Neural cell (in vitro differentiated cells): ENCODE results near the gene FTCD. TPM values are rescaled to one million over a fixed set of nuclear protein-coding genes. Genes with fewer than 3 reads are reported as not detected.

ENCODE experiments used
- H2AFZ ChIP-seq: fragments of 200-600, 300-800 bp; sonication (generic), shearing (Covaris generic); 2 replicates; pipeline ENCODE4 v1.6.0; 2014; ENCODE audit warnings: low read depth, mild to moderate bottlenecking, antibody characterized with exemption, low read length, moderate library complexity
- H3F3A ChIP-seq: fragments of 200-600 bp; shearing (Covaris generic); 2 replicates; pipeline ENCODE4 v1.6.1; 2016; ENCODE audit warnings: mild to moderate bottlenecking, moderate library complexity, mixed read lengths, antibody characterized with exemption, low read length; ENCODE audit not compliant: insufficient read depth, poor library complexity, severe bottlenecking
- H3K27ac ChIP-seq: fragments of 200-600, 300-800 bp; sonication (generic), shearing (Covaris generic); 2 replicates; pipeline ENCODE4 v1.5.1; 2014; ENCODE audit warnings: mild to moderate bottlenecking, low read length, moderate library complexity
- H3K27me3 ChIP-seq: fragments of 300-800, 200-600 bp; sonication (generic), shearing (Covaris generic); 2 replicates; pipeline ENCODE4 v1.6.0; 2014; ENCODE audit warnings: mild to moderate bottlenecking, low read depth, low read length, moderate library complexity; ENCODE audit not compliant: insufficient read depth
- H3K36me3 ChIP-seq: fragments of 300-800, 200-600 bp; sonication (generic), shearing (Covaris generic); 2 replicates; pipeline ENCODE4 v1.5.1; 2014; ENCODE audit warnings: mild to moderate bottlenecking, antibody characterized with exemption, low read length, moderate library complexity; ENCODE audit not compliant: insufficient read depth
- H3K4me2 ChIP-seq: fragments of 300-800, 200-600 bp; sonication (generic), shearing (Covaris generic); 2 replicates; pipeline ENCODE4 v1.6.0; 2014; ENCODE audit warnings: mild to moderate bottlenecking, low read length
- H3K4me3 ChIP-seq: fragments of 300-800, 200-600 bp; sonication (generic), shearing (Covaris generic); 2 replicates; pipeline ENCODE4 v1.5.1; 2014; ENCODE audit warnings: mild to moderate bottlenecking, low read length, moderate library complexity
- H3K79me2 ChIP-seq: fragments of 200-600 bp; shearing (Covaris generic); replicated peaks from 2 replicates; pipeline ENCODE4 v1.6.0; 2014; ENCODE audit warnings: mild to moderate bottlenecking, low read length, moderate library complexity; ENCODE audit not compliant: insufficient read depth
- H3K9ac ChIP-seq: fragments of 300-800, 200-600 bp; sonication (generic), shearing (Covaris generic); 2 replicates; pipeline ENCODE4 v1.6.1; 2016; ENCODE audit warnings: mild to moderate bottlenecking, low read length, mixed read lengths
- H3K9me2 ChIP-seq: fragments of 200-600 bp; shearing (Covaris generic); 2 replicates; pipeline ENCODE4 v1.6.1; 2016; ENCODE audit warnings: mild to moderate bottlenecking, low read length, mixed read lengths; ENCODE audit not compliant: insufficient read depth
- H3K9me3 ChIP-seq: fragments of 200-600, 300-800 bp; sonication (generic), shearing (Covaris generic); 2 replicates; pipeline ENCODE4 v1.6.1; 2016; ENCODE audit warnings: mild to moderate bottlenecking, mixed run types, low read length, moderate library complexity, mixed read lengths
- H4K20me1 ChIP-seq: fragments of 200-600 bp; shearing (Covaris generic); 2 replicates; pipeline ENCODE4 v1.6.1; 2016; ENCODE audit warnings: mild to moderate bottlenecking, mixed run types; ENCODE audit not compliant: insufficient read depth
- EP300 ChIP-seq: fragments of 450-650 bp; conservative IDR thresholded peaks from 2 replicates; pipeline ENCODE4 v1.6.1; 2014; ENCODE audit warnings: antibody characterized with exemption, mild to moderate bottlenecking, moderate library complexity; ENCODE audit not compliant: poor library complexity, severe bottlenecking
- EZH2 ChIP-seq: fragments of 200-600, 300-800 bp; shearing (Covaris generic), sonication (generic); IDR thresholded peaks from 2 replicates; pipeline ENCODE4 v1.6.1; 2014; ENCODE audit warnings: antibody characterized with exemption, low read length, borderline replicate concordance, mild to moderate bottlenecking; ENCODE audit not compliant: insufficient read depth, poor library complexity, severe bottlenecking
- MXI1 ChIP-seq: fragments of 450-650 bp; conservative IDR thresholded peaks from 2 replicates; pipeline ENCODE4 v1.6.1; 2014; ENCODE audit warnings: antibody characterized with exemption, mild to moderate bottlenecking; ENCODE audit not compliant: poor library complexity, severe bottlenecking
- POLR2AphosphoS5 ChIP-seq: IDR thresholded peaks from 2 replicates; pipeline ENCODE4 v1.6.1; 2012
- RAD21 ChIP-seq: fragments of 450-650 bp; conservative IDR thresholded peaks from 2 replicates; pipeline ENCODE4 v1.6.1; 2014; ENCODE audit warnings: antibody characterized with exemption, mild to moderate bottlenecking, moderate library complexity
- SMC3 ChIP-seq: fragments of 450-650 bp; conservative IDR thresholded peaks from 2 replicates; pipeline ENCODE4 v1.6.1; 2014; ENCODE audit warnings: antibody characterized with exemption, mild to moderate bottlenecking, moderate library complexity; ENCODE audit not compliant: poor library complexity
- TAF1 ChIP-seq: IDR thresholded peaks from 2 replicates; pipeline ENCODE4 v1.6.1; 2012; ENCODE audit warnings: low read depth
- polyA plus RNA-seq: library from polyadenylated mRNA; depleted of rRNA; stranded (reverse); fragments of >200 nt; gene quantifications from 2 replicates; pipeline ENCODE4 v1.2.3, GENCODE V29; 2014
- TF ChIP-seq, protein P1 (sequence below): IDR thresholded peaks from 2 replicates; pipeline ENCODE4 v1.6.1; 2012; ENCODE audit warnings: borderline replicate concordance
- TF ChIP-seq, protein P2 (sequence below): fragments of 450-650 bp; IDR thresholded peaks from 2 replicates; pipeline ENCODE4 v1.5.1; 2014; ENCODE audit warnings: antibody characterized with exemption, mild to moderate bottlenecking, moderate library complexity; ENCODE audit not compliant: poor library complexity, severe bottlenecking

The FTCD gene
- polyA plus RNA-seq, 1 donor from 2014 or later: 2.0 TPM

DNA sequence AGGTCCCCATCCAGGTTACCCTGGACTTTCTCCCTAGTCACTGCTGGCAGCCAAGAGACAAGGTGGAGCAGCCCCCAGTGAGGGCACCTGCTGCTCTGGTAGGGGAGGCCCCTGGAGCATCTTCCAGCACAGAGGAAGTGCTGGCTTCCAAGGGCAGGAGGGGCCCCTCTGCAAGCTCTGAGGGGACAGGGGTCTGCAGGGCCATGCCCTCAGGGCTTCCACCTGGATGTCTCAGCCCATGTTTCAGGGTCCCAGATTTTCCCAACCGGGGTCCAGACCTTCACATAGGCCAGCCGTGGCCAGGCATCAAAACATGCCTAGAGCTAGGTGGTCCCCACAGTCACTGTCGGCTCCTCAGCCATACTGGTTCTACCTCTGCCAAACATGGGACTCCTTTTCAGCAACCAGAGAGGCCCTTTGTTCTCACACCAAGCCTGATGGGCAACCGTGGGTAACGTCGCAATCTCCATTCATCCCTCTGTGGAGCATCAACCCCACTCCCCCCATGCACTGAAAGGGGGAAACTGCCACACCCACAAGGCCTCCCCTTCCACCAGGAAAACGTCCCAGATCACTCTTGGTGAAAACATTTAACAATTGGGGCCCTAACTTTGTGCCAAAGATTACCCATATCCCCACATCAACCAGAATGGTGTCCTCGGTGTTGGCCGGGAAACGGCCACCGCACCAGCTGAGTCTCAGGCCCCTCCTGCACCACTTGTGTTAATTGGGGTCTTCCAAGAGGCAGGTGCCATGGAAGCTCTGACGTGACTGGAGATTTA is 59.4 kb downstream of the FTCD start:
- Histone ChIP-seq H3K27me3 (peaks cover 37% of the 10 kb centered on the region), H3K36me3 (no peaks in the 10 kb centered on the region), H3K4me3 (no peak overlapping the region), H3K79me2 (no peaks in the 10 kb centered on the region), H3K9ac (no peak overlapping the region), H3K4me2 (no peak overlapping the region), H3K9me3 (peaks cover 8% of the 10 kb centered on the region), H3K27ac (no peak overlapping the region), H3K9me2 (no peaks in the 10 kb centered on the region), H2AFZ (no peak overlapping the region), H4K20me1 (no peaks in the 10 kb centered on the region), H3F3A (no peaks in the 10 kb centered on the region)
- no peak for TF ChIP-seq RAD21
- no peak for TF ChIP-seq EZH2
- TF ChIP-seq POLR2AphosphoS5: no peak
- no peak for TF ChIP-seq SMC3
- no peak for TF ChIP-seq MXI1
- TF ChIP-seq, protein P1, sequence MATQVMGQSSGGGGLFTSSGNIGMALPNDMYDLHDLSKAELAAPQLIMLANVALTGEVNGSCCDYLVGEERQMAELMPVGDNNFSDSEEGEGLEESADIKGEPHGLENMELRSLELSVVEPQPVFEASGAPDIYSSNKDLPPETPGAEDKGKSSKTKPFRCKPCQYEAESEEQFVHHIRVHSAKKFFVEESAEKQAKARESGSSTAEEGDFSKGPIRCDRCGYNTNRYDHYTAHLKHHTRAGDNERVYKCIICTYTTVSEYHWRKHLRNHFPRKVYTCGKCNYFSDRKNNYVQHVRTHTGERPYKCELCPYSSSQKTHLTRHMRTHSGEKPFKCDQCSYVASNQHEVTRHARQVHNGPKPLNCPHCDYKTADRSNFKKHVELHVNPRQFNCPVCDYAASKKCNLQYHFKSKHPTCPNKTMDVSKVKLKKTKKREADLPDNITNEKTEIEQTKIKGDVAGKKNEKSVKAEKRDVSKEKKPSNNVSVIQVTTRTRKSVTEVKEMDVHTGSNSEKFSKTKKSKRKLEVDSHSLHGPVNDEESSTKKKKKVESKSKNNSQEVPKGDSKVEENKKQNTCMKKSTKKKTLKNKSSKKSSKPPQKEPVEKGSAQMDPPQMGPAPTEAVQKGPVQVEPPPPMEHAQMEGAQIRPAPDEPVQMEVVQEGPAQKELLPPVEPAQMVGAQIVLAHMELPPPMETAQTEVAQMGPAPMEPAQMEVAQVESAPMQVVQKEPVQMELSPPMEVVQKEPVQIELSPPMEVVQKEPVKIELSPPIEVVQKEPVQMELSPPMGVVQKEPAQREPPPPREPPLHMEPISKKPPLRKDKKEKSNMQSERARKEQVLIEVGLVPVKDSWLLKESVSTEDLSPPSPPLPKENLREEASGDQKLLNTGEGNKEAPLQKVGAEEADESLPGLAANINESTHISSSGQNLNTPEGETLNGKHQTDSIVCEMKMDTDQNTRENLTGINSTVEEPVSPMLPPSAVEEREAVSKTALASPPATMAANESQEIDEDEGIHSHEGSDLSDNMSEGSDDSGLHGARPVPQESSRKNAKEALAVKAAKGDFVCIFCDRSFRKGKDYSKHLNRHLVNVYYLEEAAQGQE: no peak
- TF ChIP-seq EP300: no peak
- TF ChIP-seq, protein P2, sequence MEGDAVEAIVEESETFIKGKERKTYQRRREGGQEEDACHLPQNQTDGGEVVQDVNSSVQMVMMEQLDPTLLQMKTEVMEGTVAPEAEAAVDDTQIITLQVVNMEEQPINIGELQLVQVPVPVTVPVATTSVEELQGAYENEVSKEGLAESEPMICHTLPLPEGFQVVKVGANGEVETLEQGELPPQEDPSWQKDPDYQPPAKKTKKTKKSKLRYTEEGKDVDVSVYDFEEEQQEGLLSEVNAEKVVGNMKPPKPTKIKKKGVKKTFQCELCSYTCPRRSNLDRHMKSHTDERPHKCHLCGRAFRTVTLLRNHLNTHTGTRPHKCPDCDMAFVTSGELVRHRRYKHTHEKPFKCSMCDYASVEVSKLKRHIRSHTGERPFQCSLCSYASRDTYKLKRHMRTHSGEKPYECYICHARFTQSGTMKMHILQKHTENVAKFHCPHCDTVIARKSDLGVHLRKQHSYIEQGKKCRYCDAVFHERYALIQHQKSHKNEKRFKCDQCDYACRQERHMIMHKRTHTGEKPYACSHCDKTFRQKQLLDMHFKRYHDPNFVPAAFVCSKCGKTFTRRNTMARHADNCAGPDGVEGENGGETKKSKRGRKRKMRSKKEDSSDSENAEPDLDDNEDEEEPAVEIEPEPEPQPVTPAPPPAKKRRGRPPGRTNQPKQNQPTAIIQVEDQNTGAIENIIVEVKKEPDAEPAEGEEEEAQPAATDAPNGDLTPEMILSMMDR: no peak
- no peak for TF ChIP-seq TAF1

DNA sequence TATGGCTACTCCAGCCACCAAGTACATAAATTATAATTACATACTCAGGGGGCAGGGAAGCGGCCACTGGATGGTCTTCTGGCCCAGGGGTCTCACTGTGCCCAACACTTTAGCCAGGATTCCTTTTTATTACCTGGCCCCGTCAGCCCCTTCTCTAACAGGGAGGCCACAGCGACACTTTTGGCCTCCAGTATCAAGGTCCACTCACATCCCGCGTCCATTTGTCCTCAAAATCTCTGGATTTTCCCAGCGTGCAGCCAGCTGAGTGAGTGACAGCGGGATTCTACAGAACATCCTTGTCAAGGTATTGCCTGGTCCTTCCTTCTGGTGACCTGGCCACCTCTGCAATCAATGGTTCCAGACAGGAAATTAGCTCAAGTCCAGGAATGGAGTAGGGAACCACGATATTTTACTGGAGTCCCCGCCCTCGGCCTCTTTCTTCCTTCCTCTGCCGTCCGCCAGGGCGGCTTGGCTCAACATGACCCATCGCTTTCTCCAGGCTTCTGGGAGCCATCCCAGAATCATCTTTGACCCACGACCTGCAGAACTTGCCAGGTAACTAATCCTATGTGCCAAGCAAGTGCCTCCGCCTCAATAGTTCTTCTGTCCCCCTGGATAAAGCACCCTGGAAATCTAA is 60.2 kb downstream of the FTCD start:
- TF ChIP-seq MXI1: no peak
- no peak for TF ChIP-seq SMC3
- TF ChIP-seq TAF1: no peak
- TF ChIP-seq RAD21: no peak
- TF ChIP-seq POLR2AphosphoS5: no peak
- TF ChIP-seq, protein P2: no peak
- TF ChIP-seq, protein P1: no peak
- H4K20me1 ChIP-seq: no peaks in the 10 kb centered on the region
- no peak overlapping the region for H2AFZ ChIP-seq
- H3K4me2 ChIP-seq: no peak overlapping the region
- H3K36me3 ChIP-seq: no peaks in the 10 kb centered on the region
- no peaks in the 10 kb centered on the region for H3K9me2 ChIP-seq
- H3K27me3 ChIP-seq: peaks cover 33% of the 10 kb centered on the region
- H3K27ac ChIP-seq: no peak overlapping the region
- no peaks in the 10 kb centered on the region for H3F3A ChIP-seq
- H3K4me3 ChIP-seq: no peak overlapping the region
- no peaks in the 10 kb centered on the region for H3K79me2 ChIP-seq
- H3K9ac ChIP-seq: no peak overlapping the region
- peaks cover 3% of the 10 kb centered on the region for H3K9me3 ChIP-seq
